GM12875 (cell line): ENCODE measurements around the gene PPFIA2.

Experiments
- H3K4me3 ChIP-seq: one replicate; pipeline ENCODE4 v1.5.1; 2011; ENCODE audit warnings: low read depth, low read length, control low read depth
- TF ChIP-seq, protein P1 (sequence below): IDR thresholded peaks from 2 replicates; pipeline ENCODE4 v1.5.1; 2011; ENCODE audit warnings: low read depth, mild to moderate bottlenecking, control low read depth, inconsistent platforms, low read length, moderate library complexity, borderline replicate concordance; ENCODE audit not compliant: insufficient read depth

PPFIA2 gene

DNA sequence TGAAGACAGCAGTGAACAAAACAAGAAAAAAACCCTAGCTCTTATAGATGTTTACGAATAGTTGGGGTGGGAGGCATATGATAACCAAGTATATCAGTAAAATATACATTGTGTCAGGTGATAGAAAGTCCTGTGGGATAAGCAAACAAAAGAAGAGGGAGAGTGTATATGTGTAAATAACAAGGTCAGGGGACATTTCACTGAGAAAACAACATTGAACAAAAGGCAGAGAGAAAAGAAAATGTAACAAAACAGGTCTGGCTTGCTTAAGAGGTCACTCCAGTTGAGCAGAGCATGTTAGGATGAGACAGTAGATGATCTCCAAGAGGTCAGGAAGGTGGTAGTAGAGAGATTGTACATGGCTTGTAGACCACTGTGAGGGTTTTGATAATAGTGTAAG is 377.2 kb downstream of the PPFIA2 start:
- TF ChIP-seq, protein P1, sequence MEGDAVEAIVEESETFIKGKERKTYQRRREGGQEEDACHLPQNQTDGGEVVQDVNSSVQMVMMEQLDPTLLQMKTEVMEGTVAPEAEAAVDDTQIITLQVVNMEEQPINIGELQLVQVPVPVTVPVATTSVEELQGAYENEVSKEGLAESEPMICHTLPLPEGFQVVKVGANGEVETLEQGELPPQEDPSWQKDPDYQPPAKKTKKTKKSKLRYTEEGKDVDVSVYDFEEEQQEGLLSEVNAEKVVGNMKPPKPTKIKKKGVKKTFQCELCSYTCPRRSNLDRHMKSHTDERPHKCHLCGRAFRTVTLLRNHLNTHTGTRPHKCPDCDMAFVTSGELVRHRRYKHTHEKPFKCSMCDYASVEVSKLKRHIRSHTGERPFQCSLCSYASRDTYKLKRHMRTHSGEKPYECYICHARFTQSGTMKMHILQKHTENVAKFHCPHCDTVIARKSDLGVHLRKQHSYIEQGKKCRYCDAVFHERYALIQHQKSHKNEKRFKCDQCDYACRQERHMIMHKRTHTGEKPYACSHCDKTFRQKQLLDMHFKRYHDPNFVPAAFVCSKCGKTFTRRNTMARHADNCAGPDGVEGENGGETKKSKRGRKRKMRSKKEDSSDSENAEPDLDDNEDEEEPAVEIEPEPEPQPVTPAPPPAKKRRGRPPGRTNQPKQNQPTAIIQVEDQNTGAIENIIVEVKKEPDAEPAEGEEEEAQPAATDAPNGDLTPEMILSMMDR, result no peak
- H3K4me3 ChIP-seq, result no peak overlapping the region

DNA sequence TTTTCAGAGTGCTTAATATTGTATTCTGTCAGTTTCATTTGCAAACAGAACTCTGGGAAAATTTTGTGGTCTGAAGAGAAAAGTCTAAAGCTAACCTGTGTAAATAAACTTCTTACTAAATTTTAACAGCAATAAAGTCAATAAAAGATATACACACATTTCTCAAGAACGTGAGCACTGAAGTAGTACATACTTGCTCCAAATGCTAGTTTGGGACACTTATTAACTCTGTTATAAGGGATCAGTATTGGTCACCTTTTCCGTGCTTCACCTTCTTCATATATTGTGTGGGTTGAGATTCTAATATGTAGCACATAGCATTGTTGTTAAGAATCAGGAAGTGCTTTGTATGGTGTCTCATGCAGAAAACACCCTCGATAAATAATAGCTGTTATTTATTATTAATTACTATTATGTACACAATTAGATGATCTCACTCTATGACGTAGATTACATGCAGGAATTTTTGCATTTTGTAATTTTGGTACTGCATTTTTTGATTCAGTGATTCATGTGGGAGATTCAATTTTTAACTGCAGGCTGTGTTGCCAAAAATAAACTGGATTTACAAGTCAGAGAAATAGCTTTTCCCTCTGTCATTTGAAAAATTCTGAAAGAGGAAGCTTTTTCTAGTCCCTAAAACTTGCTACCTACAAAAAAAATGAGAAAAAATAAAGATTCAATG is 380.4 kb downstream of the PPFIA2 start:
- H3K4me3 ChIP-seq, result no peak overlapping the region
- TF ChIP-seq, protein P1, result no peak

DNA sequence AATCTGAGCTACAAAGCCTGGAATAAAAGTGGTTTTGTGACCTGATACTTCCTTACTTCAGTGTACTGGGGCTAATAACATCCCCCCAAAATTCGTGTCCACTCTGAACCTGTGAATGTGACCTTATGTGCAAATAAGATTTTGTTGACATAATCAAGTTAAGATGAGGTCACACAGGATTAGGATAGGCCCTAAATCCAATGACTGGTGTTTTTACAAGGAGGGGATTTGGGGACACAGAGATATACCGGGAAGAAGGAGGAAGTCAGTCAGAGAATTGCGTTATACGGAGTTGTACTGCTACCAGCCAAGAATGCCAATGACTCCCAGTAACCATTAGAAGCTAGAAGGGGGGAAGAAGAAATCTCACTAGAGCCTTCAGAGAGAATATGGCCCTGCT is 381.4 kb downstream of the PPFIA2 start:
- H3K4me3 ChIP-seq, result no peak overlapping the region
- TF ChIP-seq, protein P1, result no peak

DNA sequence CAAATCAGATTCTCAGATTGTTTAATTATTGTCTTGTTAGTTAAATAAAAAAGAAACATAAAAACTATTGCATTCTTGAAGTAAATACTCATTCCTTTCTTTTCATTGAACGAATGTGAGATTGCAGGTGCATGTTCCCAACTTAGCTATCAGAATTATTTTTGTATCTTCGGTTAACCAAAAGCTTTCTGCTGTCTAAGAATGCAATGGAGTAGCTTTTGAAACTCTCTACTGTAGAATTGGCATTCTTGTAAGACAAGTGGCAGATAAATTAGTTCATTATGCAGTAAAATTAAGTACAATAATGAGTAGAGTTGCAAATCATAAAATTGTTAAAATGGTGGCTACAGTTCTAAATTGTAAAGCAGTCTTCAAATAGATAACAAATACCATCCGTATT is 383.2 kb downstream of the PPFIA2 start:
- H3K4me3 ChIP-seq, result no peak overlapping the region
- TF ChIP-seq, protein P1, result no peak

DNA sequence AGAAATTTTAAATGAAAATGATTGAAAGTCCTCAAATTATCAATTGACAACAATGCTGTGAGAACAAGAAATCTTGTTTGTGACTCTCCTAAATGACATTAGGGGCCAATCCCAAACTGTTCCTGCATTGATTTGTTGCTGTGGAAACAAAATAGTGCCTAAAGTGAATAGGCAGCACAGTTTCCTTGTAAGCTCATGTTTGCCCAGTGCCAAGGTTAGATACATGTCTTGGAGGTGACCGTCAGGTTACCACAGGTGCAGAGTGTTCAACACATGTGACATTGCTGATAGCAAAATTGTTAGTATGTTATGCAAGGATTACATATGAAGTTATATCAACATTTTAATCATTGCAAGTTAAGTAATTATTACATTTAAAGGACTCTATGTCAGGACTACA is 388.7 kb downstream of the PPFIA2 start:
- TF ChIP-seq, protein P1, result no peak
- no peak overlapping the region for H3K4me3 ChIP-seq

DNA sequence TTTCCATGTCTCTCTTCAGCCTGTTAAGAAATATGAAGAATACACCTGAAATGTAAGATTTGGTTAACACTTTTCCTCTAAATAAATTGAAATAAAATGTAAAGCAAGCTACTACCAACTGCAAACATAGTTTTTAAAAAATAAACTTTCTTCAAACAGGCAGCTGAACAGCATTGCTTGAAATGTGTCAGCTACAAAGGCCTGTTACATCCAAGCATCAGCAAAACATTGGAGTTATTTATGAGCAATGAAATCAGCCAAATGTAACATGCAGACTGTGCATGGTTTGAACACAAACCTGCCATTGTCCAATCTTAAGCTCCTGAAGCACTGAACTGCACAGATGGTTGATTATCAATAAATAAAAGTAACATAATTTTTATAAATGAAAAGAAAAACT is 390.0 kb downstream of the PPFIA2 start:
- TF ChIP-seq, protein P1, result no peak

DNA sequence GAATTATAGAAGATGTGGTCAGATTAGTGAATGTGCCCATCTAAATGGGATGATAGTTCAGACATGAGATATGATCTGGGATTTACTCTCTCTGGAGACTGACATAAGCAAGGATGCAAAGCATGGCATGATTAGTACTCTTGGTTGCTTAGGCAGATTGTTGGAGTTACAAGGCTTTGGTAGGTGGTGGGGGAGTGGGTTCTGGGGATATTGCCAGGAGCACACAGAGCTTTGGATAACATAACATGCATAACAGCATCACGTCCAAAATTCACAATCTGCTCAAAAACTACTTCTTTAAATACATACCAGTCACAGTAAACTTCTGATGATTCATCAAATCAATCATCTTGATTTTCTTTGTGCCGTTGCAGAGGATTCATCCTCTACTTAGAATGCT is 393.9 kb downstream of the PPFIA2 start:
- H3K4me3 ChIP-seq, result no peak overlapping the region
- TF ChIP-seq, protein P1, result no peak

More for the DNA sequence above, 390.0 kb downstream of the PPFIA2 start:
- no peak overlapping the region for H3K4me3 ChIP-seq
